ENCODE results near the gene MTREX. TPM values are rescaled to one million over a fixed set of nuclear protein-coding genes. Genes with fewer than 3 reads are reported as not detected.

Gene MTREX
- total and polyA plus RNA-seq, 4 donors, result 10.0 to 43.8 (median 23.7) TPM

DNA sequence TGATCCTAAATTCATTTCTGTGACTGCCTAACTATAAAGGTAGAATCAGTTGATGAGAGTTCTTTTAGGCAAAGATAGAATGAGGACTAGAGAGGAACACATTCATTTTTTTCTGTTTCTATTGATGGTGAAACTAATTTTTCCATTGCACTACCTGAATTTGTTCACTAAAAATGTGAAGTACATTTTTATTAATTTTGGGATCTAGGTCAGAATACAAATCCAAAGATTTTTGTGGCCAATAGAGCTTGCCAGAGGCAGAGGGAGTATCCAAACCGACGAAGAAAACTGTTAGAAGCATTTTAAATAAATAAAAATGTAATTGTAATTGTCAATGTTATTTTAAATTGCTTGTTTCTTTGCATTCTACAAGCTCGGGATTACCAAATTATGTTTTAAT lies 78.1 kb downstream of the MTREX start:
- Histone ChIP-seq H3K4me1 (ENCODE audit: control insufficient read depth in 4 of 4, insufficient read depth in 4 of 4, low read length in 3 of 4) (peaks cover 3 to 24% (median 16%) of the 10 kb centered on the region in 4 donors), H3K9ac (ENCODE audit: low read depth in 1 of 2, low read length in 2 of 2) (no peak overlapping the region), H3K36me3 (ENCODE audit: control insufficient read depth in 4 of 4, insufficient read depth in 3 of 4, low read depth in 1 of 4, low read length in 3 of 4) (peaks cover 0 to 6% (median 0%) of the 10 kb centered on the region in 4 donors), H3K27ac (ENCODE audit: low read depth in 1 of 2, low read length in 2 of 2) (no peak overlapping the region), H3K4me3 (ENCODE audit: low read depth in 1 of 3, low read length in 3 of 3) (no peak overlapping the region), H3K27me3 (ENCODE audit: control insufficient read depth in 4 of 4, insufficient read depth in 4 of 4, low read length in 3 of 4) (no peaks in the 10 kb centered on the region), H3K9me3 (ENCODE audit: control insufficient read depth in 4 of 4, low read length in 3 of 4) (no peaks in the 10 kb centered on the region)
- TF ChIP-seq, protein P1, sequence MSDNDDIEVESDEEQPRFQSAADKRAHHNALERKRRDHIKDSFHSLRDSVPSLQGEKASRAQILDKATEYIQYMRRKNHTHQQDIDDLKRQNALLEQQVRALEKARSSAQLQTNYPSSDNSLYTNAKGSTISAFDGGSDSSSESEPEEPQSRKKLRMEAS (IDR thresholded peaks at IDR 0.05), result no peak
- TF ChIP-seq NR2F2 (IDR thresholded peaks at IDR 0.05) (no peak), EGR1 (IDR thresholded peaks at IDR 0.05; ENCODE audit: low read depth in 2 of 2) (no peak), YY1 (IDR thresholded peaks at IDR 0.05) (no peak), HNF4G (IDR thresholded peaks at IDR 0.05) (no peak)
- TF ChIP-seq, protein P2, sequence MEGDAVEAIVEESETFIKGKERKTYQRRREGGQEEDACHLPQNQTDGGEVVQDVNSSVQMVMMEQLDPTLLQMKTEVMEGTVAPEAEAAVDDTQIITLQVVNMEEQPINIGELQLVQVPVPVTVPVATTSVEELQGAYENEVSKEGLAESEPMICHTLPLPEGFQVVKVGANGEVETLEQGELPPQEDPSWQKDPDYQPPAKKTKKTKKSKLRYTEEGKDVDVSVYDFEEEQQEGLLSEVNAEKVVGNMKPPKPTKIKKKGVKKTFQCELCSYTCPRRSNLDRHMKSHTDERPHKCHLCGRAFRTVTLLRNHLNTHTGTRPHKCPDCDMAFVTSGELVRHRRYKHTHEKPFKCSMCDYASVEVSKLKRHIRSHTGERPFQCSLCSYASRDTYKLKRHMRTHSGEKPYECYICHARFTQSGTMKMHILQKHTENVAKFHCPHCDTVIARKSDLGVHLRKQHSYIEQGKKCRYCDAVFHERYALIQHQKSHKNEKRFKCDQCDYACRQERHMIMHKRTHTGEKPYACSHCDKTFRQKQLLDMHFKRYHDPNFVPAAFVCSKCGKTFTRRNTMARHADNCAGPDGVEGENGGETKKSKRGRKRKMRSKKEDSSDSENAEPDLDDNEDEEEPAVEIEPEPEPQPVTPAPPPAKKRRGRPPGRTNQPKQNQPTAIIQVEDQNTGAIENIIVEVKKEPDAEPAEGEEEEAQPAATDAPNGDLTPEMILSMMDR (IDR thresholded peaks at IDR 0.05; ENCODE audit: low read depth, low read length, missing input control), result no peak
- WGBS, result 69% methylated on average over 3 of the region's 3 CpGs
- DNase-seq (ENCODE audit: low spot score), result no peak

DNA sequence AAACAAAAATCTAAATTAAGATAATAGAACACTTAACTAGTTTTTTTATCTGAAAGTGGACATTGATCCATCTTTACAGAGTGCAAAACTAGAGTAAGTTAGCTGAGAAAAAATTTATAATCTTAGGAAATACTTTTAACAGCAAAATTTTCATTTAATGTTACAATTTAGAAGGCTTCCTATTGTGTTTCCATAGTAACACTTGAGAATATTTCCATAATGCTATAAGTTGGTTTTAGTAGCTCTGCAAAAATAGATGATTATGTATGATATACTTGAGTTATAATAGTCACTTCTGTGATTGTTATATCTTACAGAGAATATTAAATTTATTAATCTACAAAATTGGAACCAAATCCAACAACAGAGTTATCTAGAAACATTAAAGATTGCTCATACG lies 78.6 kb downstream of the MTREX start:
- Histone ChIP-seq H3K27ac (ENCODE audit: low read depth in 1 of 2, low read length in 2 of 2) (no peak overlapping the region), H3K36me3 (ENCODE audit: control insufficient read depth in 4 of 4, insufficient read depth in 3 of 4, low read depth in 1 of 4, low read length in 3 of 4) (peaks cover 0 to 6% (median 0%) of the 10 kb centered on the region in 4 donors), H3K9me3 (ENCODE audit: control insufficient read depth in 4 of 4, low read length in 3 of 4) (no peaks in the 10 kb centered on the region), H3K27me3 (ENCODE audit: control insufficient read depth in 4 of 4, insufficient read depth in 4 of 4, low read length in 3 of 4) (no peaks in the 10 kb centered on the region), H3K4me1 (ENCODE audit: control insufficient read depth in 4 of 4, insufficient read depth in 4 of 4, low read length in 3 of 4) (peaks cover 3 to 28% (median 20%) of the 10 kb centered on the region in 4 donors), H3K4me3 (ENCODE audit: low read depth in 1 of 3, low read length in 3 of 3) (no peak overlapping the region), H3K9ac (ENCODE audit: low read depth in 1 of 2, low read length in 2 of 2) (no peak overlapping the region)
- TF ChIP-seq, protein P3, sequence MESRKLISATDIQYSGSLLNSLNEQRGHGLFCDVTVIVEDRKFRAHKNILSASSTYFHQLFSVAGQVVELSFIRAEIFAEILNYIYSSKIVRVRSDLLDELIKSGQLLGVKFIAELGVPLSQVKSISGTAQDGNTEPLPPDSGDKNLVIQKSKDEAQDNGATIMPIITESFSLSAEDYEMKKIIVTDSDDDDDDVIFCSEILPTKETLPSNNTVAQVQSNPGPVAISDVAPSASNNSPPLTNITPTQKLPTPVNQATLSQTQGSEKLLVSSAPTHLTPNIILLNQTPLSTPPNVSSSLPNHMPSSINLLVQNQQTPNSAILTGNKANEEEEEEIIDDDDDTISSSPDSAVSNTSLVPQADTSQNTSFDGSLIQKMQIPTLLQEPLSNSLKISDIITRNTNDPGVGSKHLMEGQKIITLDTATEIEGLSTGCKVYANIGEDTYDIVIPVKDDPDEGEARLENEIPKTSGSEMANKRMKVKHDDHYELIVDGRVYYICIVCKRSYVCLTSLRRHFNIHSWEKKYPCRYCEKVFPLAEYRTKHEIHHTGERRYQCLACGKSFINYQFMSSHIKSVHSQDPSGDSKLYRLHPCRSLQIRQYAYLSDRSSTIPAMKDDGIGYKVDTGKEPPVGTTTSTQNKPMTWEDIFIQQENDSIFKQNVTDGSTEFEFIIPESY (IDR thresholded peaks at IDR 0.05), result no peak
- TF ChIP-seq EGR1 (IDR thresholded peaks at IDR 0.05; ENCODE audit: low read depth in 2 of 2), result no peak
- TF ChIP-seq GABPA (IDR thresholded peaks at IDR 0.05 in 1 of 2, conservative IDR thresholded peaks at IDR 0.05 in 1 of 2), result no peak
- no peak for TF ChIP-seq TAF1 (conservative IDR thresholded peaks at IDR 0.05)
- TF ChIP-seq YY1 (IDR thresholded peaks at IDR 0.05), result no peak
- TF ChIP-seq, protein P1 (IDR thresholded peaks at IDR 0.05), result no peak
- TF ChIP-seq, protein P4, sequence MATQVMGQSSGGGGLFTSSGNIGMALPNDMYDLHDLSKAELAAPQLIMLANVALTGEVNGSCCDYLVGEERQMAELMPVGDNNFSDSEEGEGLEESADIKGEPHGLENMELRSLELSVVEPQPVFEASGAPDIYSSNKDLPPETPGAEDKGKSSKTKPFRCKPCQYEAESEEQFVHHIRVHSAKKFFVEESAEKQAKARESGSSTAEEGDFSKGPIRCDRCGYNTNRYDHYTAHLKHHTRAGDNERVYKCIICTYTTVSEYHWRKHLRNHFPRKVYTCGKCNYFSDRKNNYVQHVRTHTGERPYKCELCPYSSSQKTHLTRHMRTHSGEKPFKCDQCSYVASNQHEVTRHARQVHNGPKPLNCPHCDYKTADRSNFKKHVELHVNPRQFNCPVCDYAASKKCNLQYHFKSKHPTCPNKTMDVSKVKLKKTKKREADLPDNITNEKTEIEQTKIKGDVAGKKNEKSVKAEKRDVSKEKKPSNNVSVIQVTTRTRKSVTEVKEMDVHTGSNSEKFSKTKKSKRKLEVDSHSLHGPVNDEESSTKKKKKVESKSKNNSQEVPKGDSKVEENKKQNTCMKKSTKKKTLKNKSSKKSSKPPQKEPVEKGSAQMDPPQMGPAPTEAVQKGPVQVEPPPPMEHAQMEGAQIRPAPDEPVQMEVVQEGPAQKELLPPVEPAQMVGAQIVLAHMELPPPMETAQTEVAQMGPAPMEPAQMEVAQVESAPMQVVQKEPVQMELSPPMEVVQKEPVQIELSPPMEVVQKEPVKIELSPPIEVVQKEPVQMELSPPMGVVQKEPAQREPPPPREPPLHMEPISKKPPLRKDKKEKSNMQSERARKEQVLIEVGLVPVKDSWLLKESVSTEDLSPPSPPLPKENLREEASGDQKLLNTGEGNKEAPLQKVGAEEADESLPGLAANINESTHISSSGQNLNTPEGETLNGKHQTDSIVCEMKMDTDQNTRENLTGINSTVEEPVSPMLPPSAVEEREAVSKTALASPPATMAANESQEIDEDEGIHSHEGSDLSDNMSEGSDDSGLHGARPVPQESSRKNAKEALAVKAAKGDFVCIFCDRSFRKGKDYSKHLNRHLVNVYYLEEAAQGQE (IDR thresholded peaks at IDR 0.05), result no peak
- no peak for TF ChIP-seq HNF4A (conservative IDR thresholded peaks at IDR 0.05)
- TF ChIP-seq, protein P2 (IDR thresholded peaks at IDR 0.05; ENCODE audit: low read depth, low read length, missing input control), result no peak
- TF ChIP-seq NR2F2 (IDR thresholded peaks at IDR 0.05), result no peak
- TF ChIP-seq, protein P5, sequence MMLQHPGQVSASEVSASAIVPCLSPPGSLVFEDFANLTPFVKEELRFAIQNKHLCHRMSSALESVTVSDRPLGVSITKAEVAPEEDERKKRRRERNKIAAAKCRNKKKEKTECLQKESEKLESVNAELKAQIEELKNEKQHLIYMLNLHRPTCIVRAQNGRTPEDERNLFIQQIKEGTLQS (IDR thresholded peaks at IDR 0.05), result no peak
- no peak for TF ChIP-seq RXRA (IDR thresholded peaks at IDR 0.05)
- no peak for TF ChIP-seq HNF4G (IDR thresholded peaks at IDR 0.05)
- no peak for TF ChIP-seq SP1 (IDR thresholded peaks at IDR 0.05)
- no peak for TF ChIP-seq FOXA2 (IDR thresholded peaks at IDR 0.05)
- TF ChIP-seq RAD21 (IDR thresholded peaks at IDR 0.05), result no peak
- no peak for TF ChIP-seq FOXA1 (IDR thresholded peaks at IDR 0.05)
- no peak for TF ChIP-seq JUND (IDR thresholded peaks at IDR 0.05)
- 99% methylated on average over 1 of the region's 1 CpG for WGBS
- DNase-seq (ENCODE audit: low spot score), result no peak

All from liver (tissue), 9 donors.